ENCODE data around the gene VPS35.
"Not testable (repeated sequence)": the region's sequence is repeated elsewhere in the genome, so short reads cannot be mapped to it uniquely, and the experiment has no call there.

Gene VPS35

GRCh38 chr16:46662123-46662522 lies 26.9 kb downstream of the VPS35 start:
- in situ Hi-C loops (cut with MboI; ENCODE audit: low sequenced_read_pairs), result no loop called here
- H3K36me3 ChIP-seq (replicated peaks), result peaks cover 45% of the 10 kb centered on the region
- DNase-seq (ENCODE audit: low spot score in 2 of 2), result no peak
- no peaks in the 10 kb centered on the region for H3K9me3 ChIP-seq
- no peaks in the 10 kb centered on the region for H3K4me1 ChIP-seq
- no peak overlapping the region for H3K4me3 ChIP-seq
- no peaks in the 10 kb centered on the region for H3K27me3 ChIP-seq (ENCODE audit: low read depth)

DNA sequence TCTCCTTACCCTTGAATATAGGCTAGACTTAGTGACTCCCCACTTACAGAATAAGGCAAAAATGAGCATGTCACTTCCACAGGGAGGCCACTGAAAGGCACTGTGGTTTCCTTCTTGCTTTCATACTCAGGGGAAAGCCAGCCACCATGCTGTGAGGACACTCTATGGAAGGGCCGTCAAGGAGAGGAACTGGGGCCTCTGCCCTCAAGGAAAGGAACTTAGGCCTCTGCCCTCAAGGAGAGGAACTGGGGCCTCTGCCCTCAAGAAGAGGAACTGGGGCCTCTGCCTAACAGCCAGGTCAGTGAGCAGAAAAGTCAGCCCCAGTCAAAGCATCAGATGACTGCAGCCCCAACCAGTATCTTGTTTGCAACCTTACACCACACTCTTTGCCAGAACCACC lies 30.1 kb downstream of the VPS35 start:
- in situ Hi-C loops (cut with MboI; ENCODE audit: low sequenced_read_pairs), result no loop called here
- no peaks in the 10 kb centered on the region for H3K9me3 ChIP-seq
- peaks cover 33% of the 10 kb centered on the region for H3K36me3 ChIP-seq (replicated peaks)
- no peaks in the 10 kb centered on the region for H3K4me1 ChIP-seq
- H3K27me3 ChIP-seq (ENCODE audit: low read depth), result no peaks in the 10 kb centered on the region
- DNase-seq (ENCODE audit: low spot score in 2 of 2), result no peak
- H3K4me3 ChIP-seq, result no peak overlapping the region

DNA sequence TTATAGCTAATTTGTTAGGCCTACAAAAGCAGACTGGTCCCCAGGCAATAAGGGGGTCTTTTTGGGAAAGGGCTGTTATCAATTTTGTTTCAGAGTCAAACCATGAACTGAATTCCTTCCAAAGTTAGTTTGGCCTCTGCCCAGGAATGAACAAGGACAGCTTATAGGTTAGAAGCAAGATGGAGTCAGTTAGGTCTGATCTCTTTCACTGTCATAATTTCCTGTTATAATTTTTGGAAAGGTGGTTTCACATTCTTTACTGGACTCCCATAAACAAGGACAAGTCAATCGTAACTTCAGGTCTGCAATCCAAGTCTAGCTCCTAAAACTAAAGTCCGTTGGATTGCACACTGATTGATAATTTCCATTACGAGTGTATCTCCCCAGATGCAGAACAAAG lies 37.7 kb downstream of the VPS35 start:
- Histone ChIP-seq H3K27me3 (ENCODE audit: low read depth) (no peaks in the 10 kb centered on the region), H3K4me1 (no peaks in the 10 kb centered on the region), H3K36me3 (replicated peaks) (no peaks in the 10 kb centered on the region), H3K9me3 (no peaks in the 10 kb centered on the region), H3K4me3 (no peak overlapping the region)
- DNase-seq (ENCODE audit: low spot score in 2 of 2), result no peak
- in situ Hi-C loops (cut with MboI; ENCODE audit: low sequenced_read_pairs), result no loop called here

- DNase-seq (ENCODE audit: low spot score in 2 of 2), result no peak
- Histone ChIP-seq H3K27me3 (ENCODE audit: low read depth) (no peaks in the 10 kb centered on the region), H3K4me1 (no peaks in the 10 kb centered on the region), H3K36me3 (replicated peaks) (no peaks in the 10 kb centered on the region), H3K4me3 (no peak overlapping the region), H3K9me3 (no peaks in the 10 kb centered on the region)
- in situ Hi-C loops (cut with MboI; ENCODE audit: low sequenced_read_pairs), result no loop called here
Observed at GRCh38 chr16:46650254-46650623, 38.7 kb downstream of the VPS35 start.

GRCh38 chr16:46649588-46650253 lies 39.3 kb downstream of the VPS35 start:
- in situ Hi-C loops (cut with MboI; ENCODE audit: low sequenced_read_pairs), result no loop called here
- H3K4me3 ChIP-seq, result no peak overlapping the region
- DNase-seq (ENCODE audit: low spot score in 2 of 2), result no peak
- H3K27me3 ChIP-seq (ENCODE audit: low read depth), result no peaks in the 10 kb centered on the region
- no peaks in the 10 kb centered on the region for H3K4me1 ChIP-seq
- H3K36me3 ChIP-seq (replicated peaks), result no peaks in the 10 kb centered on the region
- H3K9me3 ChIP-seq, result peaks cover 2% of the 10 kb centered on the region; the same call in 1 of the 2 replicates

- Histone ChIP-seq H3K27me3 (ENCODE audit: low read depth) (no peaks in the 10 kb centered on the region), H3K4me1 (no peaks in the 10 kb centered on the region), H3K4me3 (no peak overlapping the region), H3K9me3 (peaks cover 2% of the 10 kb centered on the region; the same call in 1 of the 2 replicates), H3K36me3 (replicated peaks) (no peaks in the 10 kb centered on the region)
- peak in 1 of 2 experiments; percentile 28 for DNase-seq (ENCODE audit: low spot score in 2 of 2)
- in situ Hi-C loops (cut with MboI; ENCODE audit: low sequenced_read_pairs), result no loop called here
Observed at GRCh38 chr16:46648656-46649055, 40.3 kb downstream of the VPS35 start.

DNA sequence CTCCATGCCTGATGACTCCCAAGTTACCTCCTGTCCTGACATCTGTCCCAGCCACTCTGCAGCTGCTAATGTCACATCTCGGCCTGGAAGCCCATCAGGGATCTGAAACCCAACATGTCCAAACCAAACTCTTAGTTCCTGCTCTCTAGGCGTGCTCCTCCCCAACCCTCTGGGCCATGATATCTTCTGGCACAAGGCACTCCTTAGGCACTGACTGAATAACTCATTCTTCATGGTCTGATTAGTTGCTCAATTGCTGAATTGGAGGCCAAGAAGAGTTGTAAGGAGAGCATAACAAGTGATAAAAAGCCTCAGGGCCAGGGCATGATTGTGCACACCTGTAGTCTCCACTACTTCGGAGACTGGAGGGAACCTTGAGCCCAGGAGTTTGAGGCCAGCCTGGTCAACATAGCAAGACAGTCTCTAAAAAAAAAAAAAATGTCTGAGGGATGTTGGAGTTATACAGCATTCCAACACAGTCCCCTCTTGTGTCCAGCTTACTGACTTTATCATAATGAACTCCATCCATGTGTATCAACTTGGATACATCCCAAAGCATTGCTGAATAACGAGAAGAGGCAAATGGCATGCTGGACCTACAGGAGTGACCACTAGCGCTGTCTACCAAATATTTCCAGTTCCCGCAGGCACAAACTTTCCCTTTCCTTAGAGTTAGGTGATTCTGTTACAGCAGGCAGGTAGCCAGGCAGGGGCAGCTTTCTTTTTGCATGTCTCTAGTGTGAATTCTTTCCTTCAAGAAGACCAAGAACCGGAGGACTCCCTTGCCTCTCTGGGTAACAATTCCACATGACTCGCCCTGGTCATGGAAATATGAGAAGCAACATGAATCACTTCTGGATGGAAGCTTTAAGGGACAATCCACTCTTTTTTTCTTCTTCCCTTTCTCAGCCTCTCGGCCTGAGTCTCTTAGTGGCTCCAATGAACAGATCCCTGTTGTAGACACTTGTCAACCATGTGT lies 49.7 kb downstream of the VPS35 start:
- Histone ChIP-seq H3K27me3 (ENCODE audit: low read depth) (peaks cover 3% of the 10 kb centered on the region; the same call in 1 of the 2 replicates), H3K4me1 (no peaks in the 10 kb centered on the region), H3K4me3 (no peak overlapping the region), H3K36me3 (replicated peaks) (no peaks in the 10 kb centered on the region), H3K9me3 (no peaks in the 10 kb centered on the region)
- DNase-seq (ENCODE audit: low spot score in 2 of 2), result no peak
- in situ Hi-C loops (cut with MboI; ENCODE audit: low sequenced_read_pairs), result no loop called here

DNA sequence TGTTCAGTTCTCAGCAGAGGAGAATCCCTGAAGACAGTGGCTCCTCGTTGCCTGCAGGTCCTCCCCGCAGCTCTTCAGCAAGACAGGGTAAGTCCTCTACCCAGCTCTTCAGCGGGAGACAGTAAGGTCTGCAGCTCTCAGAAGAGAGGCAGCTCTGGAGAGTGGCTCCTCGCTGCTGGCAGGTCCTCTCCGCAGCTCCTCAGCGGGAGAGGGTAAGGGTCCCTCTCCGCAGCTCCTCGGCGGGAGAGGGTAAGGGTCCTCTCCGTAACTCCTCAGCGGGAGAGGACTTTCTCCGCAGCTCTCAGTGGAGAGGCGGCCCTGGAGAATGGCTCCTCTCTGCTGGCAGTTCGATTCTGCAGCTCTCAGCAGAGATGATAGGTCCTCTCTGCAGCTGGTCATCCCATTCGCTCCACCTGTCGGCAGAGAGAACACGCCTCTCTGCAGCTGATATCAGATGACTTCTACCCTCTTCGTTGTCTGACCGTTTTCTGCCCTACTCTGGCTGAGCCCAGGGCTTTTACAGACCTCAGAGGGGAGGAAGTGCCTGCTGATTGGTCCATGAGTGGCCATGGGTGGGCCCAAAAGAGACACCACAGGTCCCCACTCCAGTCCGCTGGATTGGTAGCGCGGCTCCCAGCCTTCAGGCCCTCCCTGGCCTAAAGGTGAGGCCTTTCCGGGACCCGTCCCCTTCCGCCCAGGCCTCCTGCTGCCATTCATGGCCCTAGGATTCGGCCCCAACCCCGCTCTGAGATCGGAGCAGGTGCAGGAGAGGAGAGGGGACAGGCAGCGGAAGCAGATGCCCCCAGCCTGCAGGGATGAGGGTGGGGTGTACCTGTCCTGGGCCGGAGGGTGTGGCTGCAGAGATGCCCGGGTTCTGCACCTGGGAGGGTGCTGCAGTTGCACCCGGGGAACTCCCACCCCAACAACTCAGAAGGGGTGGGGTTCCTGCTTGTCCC lies 55.9 kb downstream of the VPS35 start:
- H3K27me3 ChIP-seq (ENCODE audit: low read depth), result peaks cover 3% of the 10 kb centered on the region; the same call in 1 of the 2 replicates

GRCh38 chr16:46629331-46630219 lies 59.4 kb downstream of the VPS35 start:
- Histone ChIP-seq H3K4me1 (peaks cover 7% of the 10 kb centered on the region; the same call in 1 of the 2 replicates), H3K9me3 (no peaks in the 10 kb centered on the region), H3K27me3 (ENCODE audit: low read depth) (no peaks in the 10 kb centered on the region), H3K36me3 (replicated peaks) (no peaks in the 10 kb centered on the region), H3K4me3 (no peak overlapping the region)
- in situ Hi-C loops (cut with MboI; ENCODE audit: low sequenced_read_pairs), result no loop called here
- peak; percentile 57 to 58 for DNase-seq (ENCODE audit: low spot score in 2 of 2)

More for the DNA sequence above, 55.9 kb downstream of the VPS35 start:
- in situ Hi-C loops (cut with MboI; ENCODE audit: low sequenced_read_pairs), result no loop called here
- Histone ChIP-seq H3K4me1 (peaks cover 7% of the 10 kb centered on the region; the same call in 1 of the 2 replicates), H3K9me3 (no peaks in the 10 kb centered on the region), H3K4me3 (no peak overlapping the region), H3K36me3 (replicated peaks) (no peaks in the 10 kb centered on the region)
- no peak for DNase-seq (ENCODE audit: low spot score in 2 of 2)

GRCh38 chr16:46627746-46628145 lies 61.2 kb downstream of the VPS35 start:
- Histone ChIP-seq H3K9me3 (no peaks in the 10 kb centered on the region), H3K4me1 (peaks cover 7% of the 10 kb centered on the region; the same call in 1 of the 2 replicates), H3K4me3 (no peak overlapping the region), H3K36me3 (replicated peaks) (no peaks in the 10 kb centered on the region), H3K27me3 (ENCODE audit: low read depth) (no peaks in the 10 kb centered on the region)
- in situ Hi-C loops (cut with MboI; ENCODE audit: low sequenced_read_pairs), result no loop called here
- no peak for DNase-seq (ENCODE audit: low spot score in 2 of 2)

GRCh38 chr16:46626681-46627080 lies 62.3 kb downstream of the VPS35 start:
- H3K9me3 ChIP-seq; H3K4me3 ChIP-seq; H3K4me1 ChIP-seq; H3K36me3 ChIP-seq (replicated peaks); in situ Hi-C loops (cut with MboI; ENCODE audit: low sequenced_read_pairs); H3K27me3 ChIP-seq (ENCODE audit: low read depth); DNase-seq (ENCODE audit: low spot score in 2 of 2): not testable (repeated sequence)

GRCh38 chr16:46624862-46625261 lies 64.1 kb downstream of the VPS35 start:
- H3K4me3 ChIP-seq; in situ Hi-C loops (cut with MboI; ENCODE audit: low sequenced_read_pairs); H3K27me3 ChIP-seq (ENCODE audit: low read depth); H3K36me3 ChIP-seq (replicated peaks); DNase-seq (ENCODE audit: low spot score in 2 of 2); H3K9me3 ChIP-seq: not testable (repeated sequence)
- H3K4me1 ChIP-seq, result peaks cover 12% of the 10 kb centered on the region
